RCC 7860 (cell line): ENCODE data around the gene PDCD4.
"Not testable (repeated sequence)": the region's sequence is repeated elsewhere in the genome, so short reads cannot be mapped to it uniquely, and the experiment has no call there.

Experiments used
- DNase-seq: peaks from one replicate; pipeline ENCODE4 v3.0.0-alpha.2; 2015; ENCODE audit warnings: low spot score
- FAIRE-seq: peaks from 2 replicates; lab custom pipeline; 2012; peaks lifted over from hg19 to GRCh38; lab: Jason Lieb, UNC

PDCD4 gene

GRCh38 chr10:110860576-110861241, 11.0 kb upstream of the PDCD4 start:
- FAIRE-seq, result no peak
- DNase-seq, result no peak

GRCh38 chr10:110861476-110861875, 10.3 kb upstream of the PDCD4 start:
- no peak for FAIRE-seq
- DNase-seq, result no peak

GRCh38 chr10:110861930-110862649, 9.6 kb upstream of the PDCD4 start:
- DNase-seq (no peak), FAIRE-seq (no peak)

GRCh38 chr10:110862961-110863360, 8.8 kb upstream of the PDCD4 start:
- no peak for FAIRE-seq

GRCh38 chr10:110863361-110863760, 8.4 kb upstream of the PDCD4 start:
- FAIRE-seq (no peak), DNase-seq (no peak)

More at GRCh38 chr10:110862961-110863360, 8.8 kb upstream of the PDCD4 start:
- DNase-seq, result no peak

GRCh38 chr10:110863956-110864355, 7.8 kb upstream of the PDCD4 start:
- DNase-seq (no peak), FAIRE-seq (no peak)

- FAIRE-seq (no peak), DNase-seq (no peak)
Observed at GRCh38 chr10:110864662-110865140, 7.0 kb upstream of the PDCD4 start.

GRCh38 chr10:110865186-110865808, 6.4 kb upstream of the PDCD4 start:
- FAIRE-seq (no peak), DNase-seq (no peak)

- no peak for FAIRE-seq
- DNase-seq, result no peak
Observed at GRCh38 chr10:110865809-110866482, 5.8 kb upstream of the PDCD4 start.

GRCh38 chr10:110867011-110867806, 4.5 kb upstream of the PDCD4 start:
- not testable (repeated sequence) for DNase-seq, FAIRE-seq

- FAIRE-seq, result no peak
Observed at GRCh38 chr10:110867807-110868465, 3.8 kb upstream of the PDCD4 start.

GRCh38 chr10:110868981-110869380, 2.7 kb upstream of the PDCD4 start:
- DNase-seq (no peak), FAIRE-seq (no peak)

More at GRCh38 chr10:110867807-110868465, 3.8 kb upstream of the PDCD4 start:
- no peak for DNase-seq

- no peak for FAIRE-seq
- DNase-seq, result no peak
Observed at GRCh38 chr10:110870823-110871297, 868 bp upstream of the PDCD4 start.

- FAIRE-seq, result no peak
- DNase-seq, result peak; percentile 30
Observed at GRCh38 chr10:110872145-110872983, 636 bp downstream of the PDCD4 start.

GRCh38 chr10:110872984-110873923, 1.5 kb downstream of the PDCD4 start:
- FAIRE-seq (peak; percentile 7), DNase-seq (no peak)

GRCh38 chr10:110873951-110874350, 2.2 kb downstream of the PDCD4 start:
- peak; percentile 17 for FAIRE-seq

GRCh38 chr10:110876000-110876399, 4.3 kb downstream of the PDCD4 start:
- DNase-seq (no peak), FAIRE-seq (no peak)

More at GRCh38 chr10:110873951-110874350, 2.2 kb downstream of the PDCD4 start:
- no peak for DNase-seq

- DNase-seq, result no peak
- FAIRE-seq, result no peak
Observed at GRCh38 chr10:110876788-110877187, 5.1 kb downstream of the PDCD4 start.
